Sigmoid colon (tissue), 4 donors: ENCODE data around the gene THYN1.

ENCODE experiments used
- POLR2A ChIP-seq, 2 donors: fragments of 450-650 bp; IDR thresholded peaks; one replicate each; pipeline ENCODE4 v1.6.1; 2016; ENCODE audit warnings: antibody characterized with exemption in 2 of 2, mild to moderate bottlenecking in 2 of 2, moderate library complexity in 2 of 2
- POLR2AphosphoS5 ChIP-seq, 4 donors: sonication (generic); formaldehyde crosslinking; IDR thresholded peaks; one replicate each; pipeline ENCODE4 v1.6.1; 2017; ENCODE audit warnings: antibody characterized with exemption in 4 of 4

GRCh38 chr11:134223121-134223520 lies 30.0 kb downstream of the THYN1 start:
- TF ChIP-seq POLR2A (IDR thresholded peaks at IDR 0.05), result no peak
- TF ChIP-seq POLR2AphosphoS5 (IDR thresholded peaks at IDR 0.05), result no peak
